K562 (cell line): ENCODE measurements around the gene AMFR. TPM values are rescaled to one million over a fixed set of nuclear protein-coding genes. Genes with fewer than 3 reads are reported as not detected.

Experiments used
- ATAC-seq: fragments of 200-7000 bp; cut with Tn5 transposase; 3 replicates; pipeline ENCODE4 v1.9.1; 2020; ENCODE audit warnings: moderate library complexity
- BruUV-seq: library from RNA; stranded (reverse); fragments of 400-500 nt; replicated peaks from 2 replicates; lab custom pipeline; 2021; lab: Mats Ljungman, UMichigan
- CTCF ChIA-PET: fragments of 300-600 bp; formaldehyde crosslinking; extraction: SDS; loops from one replicate; lab custom pipeline; 2021; ENCODE audit warnings: low intra/inter-chr PET ratio; lab: Yijun Ruan, JAX
- POLR2A ChIA-PET: fragments of 300-600, 350-650 bp; sonication (Branson Sonifier 250); formaldehyde crosslinking; extraction: SDS; loops from one replicate; lab custom pipeline; 2021; ENCODE audit warnings: antibody characterized with exemption, inconsistent platforms; lab: Yijun Ruan, JAX
- DNase-seq, 4 experiments: peaks; one replicate each; pipeline versions ENCODE4 v3.0.0 to v3.0.0-alpha.2; 2011 to 2018; ENCODE audit warnings: low spot score in 3 of 4, mixed read lengths in 3 of 4; ENCODE audit errors: extremely low read depth in 1 of 4
- FAIRE-seq: peaks from 2 replicates; lab custom pipeline; 2011; peaks lifted over from hg19 to GRCh38; lab: Jason Lieb, UNC
- H2AFZ ChIP-seq: 2 replicates; pipeline ENCODE4 v1.6.0; 2011; ENCODE audit warnings: low read depth, low read length, control low read depth, inconsistent platforms
- H3K27ac ChIP-seq: fragments of 200-600 bp; 3 replicates; pipeline ENCODE4 v1.8.0; 2011; ENCODE audit warnings: low read depth, mild to moderate bottlenecking, control low read depth, inconsistent platforms, low read length, moderate library complexity, mixed read lengths; ENCODE audit errors: extremely low read depth
- H3K27me3 ChIP-seq, 2 experiments: fragments of 300-600 bp in 1 of 2; 2 replicates in 1 of 2; 3 replicates in 1 of 2; pipeline versions ENCODE4 v1.6.0 to v1.8.0; 2011; ENCODE audit warnings: inconsistent platforms in 2 of 2, low read length in 2 of 2, mild to moderate bottlenecking in 1 of 2, mixed read lengths in 1 of 2, moderate library complexity in 1 of 2; ENCODE audit not compliant: control insufficient read depth in 2 of 2, insufficient read depth in 2 of 2
- H3K36me3 ChIP-seq: fragments of 300-600 bp; 3 replicates; pipeline ENCODE4 v1.8.0; 2011; ENCODE audit warnings: mild to moderate bottlenecking, low read length, inconsistent platforms; ENCODE audit not compliant: control insufficient read depth, insufficient read depth
- H3K4me1 ChIP-seq, 2 experiments: fragments of 200-600 bp in 1 of 2; replicated peaks in 1 of 2; 2 replicates in 1 of 2; 3 replicates in 1 of 2; pipeline versions ENCODE4 v1.5.1 to v1.8.0; 2011; ENCODE audit warnings: inconsistent platforms in 2 of 2, low read length in 2 of 2, mild to moderate bottlenecking in 1 of 2, mixed read lengths in 1 of 2, moderate library complexity in 1 of 2; ENCODE audit not compliant: control insufficient read depth in 2 of 2, insufficient read depth in 2 of 2
- H3K4me2 ChIP-seq: 2 replicates; pipeline ENCODE4 v1.6.1; 2011; ENCODE audit warnings: low read length, control low read depth, inconsistent platforms, mixed read lengths; ENCODE audit not compliant: insufficient read depth
- H3K4me3 ChIP-seq: fragments of 200-600 bp; sonication (generic), shearing (Covaris generic); 2 replicates; pipeline ENCODE4 v1.5.1; 2016; ENCODE audit warnings: control low read depth, inconsistent platforms
- H3K79me2 ChIP-seq: fragments of 200-600 bp; 3 replicates; pipeline ENCODE4 v1.8.0; 2011; ENCODE audit warnings: low read length, inconsistent platforms; ENCODE audit not compliant: control insufficient read depth, insufficient read depth
- H3K9ac ChIP-seq, 2 experiments: 2 replicates each; pipeline versions ENCODE4 v1.6.0 to v1.6.1; 2011; ENCODE audit warnings: low read depth in 2 of 2, low read length in 2 of 2, control low read depth in 1 of 2, inconsistent platforms in 1 of 2, mild to moderate bottlenecking in 1 of 2, mixed read lengths in 1 of 2; ENCODE audit not compliant: insufficient read depth in 1 of 2
- H3K9me1 ChIP-seq: one replicate; pipeline ENCODE4 v1.6.0; 2011; ENCODE audit warnings: inconsistent platforms, mild to moderate bottlenecking, low read length, moderate library complexity; ENCODE audit not compliant: control insufficient read depth, insufficient read depth
- H3K9me3 ChIP-seq: replicated peaks from 2 replicates; pipeline ENCODE4 v1.5.1; 2011; ENCODE audit warnings: low read depth, low read length, inconsistent platforms; ENCODE audit not compliant: control insufficient read depth, insufficient read depth
- H4K20me1 ChIP-seq: replicated peaks from 2 replicates; pipeline ENCODE4 v1.6.1; 2011; ENCODE audit warnings: low read length, inconsistent platforms, mixed read lengths; ENCODE audit not compliant: control insufficient read depth, insufficient read depth
- NCOA6 ChIP-seq: fragments of 450-650 bp; IDR thresholded peaks from 2 replicates; pipeline ENCODE4 v1.6.1; 2017; ENCODE audit warnings: mild to moderate bottlenecking
- NONO ChIP-seq, 2 experiments: fragments of 200-400 bp in 1 of 2; fragments of 450-650 bp in 1 of 2; formaldehyde crosslinking in 1 of 2; IDR thresholded peaks; 2 replicates each; pipeline ENCODE4 v1.6.1; 2017; ENCODE audit warnings: low read depth in 2 of 2, mild to moderate bottlenecking in 2 of 2, moderate library complexity in 2 of 2, low read length in 1 of 2
- RAD51 ChIP-seq: fragments of 450-650 bp; IDR thresholded peaks from 2 replicates; pipeline ENCODE4 v1.7.1; 2016; ENCODE audit warnings: low read depth, mild to moderate bottlenecking, borderline replicate concordance
- SLC30A9 ChIP-seq: fragments of 250-450 bp; sonication (Bioruptor Pico); IDR thresholded peaks from 2 replicates; pipeline ENCODE4 v1.8.0; 2022; ENCODE audit warnings: mild to moderate bottlenecking, moderate library complexity
- ZNF197 ChIP-seq: fragments of 200-800 bp; sonication (Bioruptor generic); IDR thresholded peaks from 2 replicates; pipeline ENCODE4 v1.6.1; 2016; ENCODE audit warnings: low read depth, missing genetic modification characterization, missing compliant biosample characterization
- ZNF263 ChIP-seq: sonication (generic); formaldehyde crosslinking; IDR thresholded peaks from 2 replicates; pipeline ENCODE4 v1.8.0; 2022; ENCODE audit warnings: mild to moderate bottlenecking, missing genetic modification reagents, borderline replicate concordance
- WGBS: fragments of 100-300 bp; shearing (Covaris generic); methylation state at CpG from one replicate; pipeline ENCODE4 v1.1.6; 2016; ENCODE audit warnings: low coverage, mixed read lengths; ENCODE audit not compliant: insufficient coverage; ENCODE audit errors: missing lambda C conversion rate; 5-methylcytosine and 5-hydroxymethylcytosine counted together
- in situ Hi-C: fragments of 300-500 bp; cut with MboI; formaldehyde crosslinking; loops from 4 replicates; pipeline ENCODE4 v1.15.0; 2018; ENCODE audit warnings: inconsistent platforms, mixed read lengths
- intact Hi-C: fragments of 100-400 bp; cut with micrococcal nuclease; formaldehyde crosslinking; loops from 2 replicates; pipeline ENCODE4 v1.14.2; 2022
- polyA plus RNA-seq, 8 experiments: library from polyadenylated mRNA; depleted of rRNA in 4 of 8; stranded (reverse) in 5 of 8; unstranded in 3 of 8; fragments of >200 nt; fragmentation: Nextera tagmentation in 2 of 8; fragmentation: Illumina TruSeq in 1 of 8; extraction: Ambion mirVana in 2 of 8; extraction: Trizol in 1 of 8; gene quantifications; 2 replicates each; pipeline versions ENCODE4 v1.2.1 to v1.2.3, GENCODE V29; 2011 to 2014; ENCODE audit warnings: inconsistent platforms in 1 of 8, missing spikeins in 1 of 8
- total RNA-seq, 7 experiments: library from RNA; depleted of rRNA in 6 of 7; stranded (reverse); fragments of >200 nt in 6 of 7; fragmentation: Illumina TruSeq in 2 of 7; extraction: Trizol in 2 of 7; gene quantifications; 2 replicates each; pipeline versions ENCODE4 v1.2.1 to v1.2.3, GENCODE V29; 2011 to 2021; ENCODE audit warnings: low replicate concordance in 1 of 7
- TF ChIP-seq, protein P1 (sequence below): fragments of 250-450 bp; sonication (Bioruptor Pico); IDR thresholded peaks from 2 replicates; pipeline ENCODE4 v1.8.0; 2022; ENCODE audit warnings: moderate library complexity, mild to moderate bottlenecking, inconsistent platforms

Gene AMFR
- total and polyA plus RNA-seq, 9 of the 15 experiments (the other 6 are each of a cell fraction or from before 2014, with no cell fraction given), result 15.6 to 113 (median 58.4) TPM

DNA sequence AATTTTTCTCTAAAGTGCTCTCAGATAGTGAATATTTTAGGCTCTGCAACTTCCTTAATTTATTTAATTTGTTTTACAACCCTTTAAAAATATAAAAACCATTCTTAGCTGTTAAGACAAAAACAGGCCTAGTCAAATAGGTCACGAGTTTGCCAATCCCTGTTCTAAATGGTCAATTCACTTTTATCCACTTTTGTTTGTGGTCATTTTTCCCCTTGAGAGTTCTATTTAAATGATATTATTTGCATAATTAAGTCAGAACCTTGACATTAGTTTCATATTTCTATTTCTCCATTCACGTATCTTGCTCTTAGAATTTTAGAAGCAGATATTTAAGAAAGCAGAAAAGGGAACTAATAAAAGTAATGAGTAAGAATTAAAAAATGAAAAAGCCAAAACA is 4.0 kb downstream of the AMFR start:
- H3K4me1 ChIP-seq, result peaks cover 23 to 38% of the 10 kb centered on the region in 2 experiments
- H3K36me3 ChIP-seq, result peaks cover 7% of the 10 kb centered on the region; the same call in 1 of the 3 replicates
- H3K9me1 ChIP-seq, result no peaks in the 10 kb centered on the region
- no peak for ATAC-seq
- ChIA-PET CTCF (no interaction called here), POLR2A (interaction anchor here (0.7 to 1.1 kb wide), 2 partner anchors 80 to 365 kb away, joined by 3 read pairs; no protein-coding TSS in a partner anchor)
- intact Hi-C loops (no loop called here), in situ Hi-C loops (no loop called here)
- WGBS, result 64% methylated on average over 2 of the region's 2 CpGs
- no peak overlapping the region for H3K4me3 ChIP-seq
- BruUV-seq, result no TSS peak
- H3K27ac ChIP-seq, result peak overlapping the region; percentile 85; the same call in 1 of the 3 replicates
- H3K9ac ChIP-seq, result peak overlapping the region in 1 of 2 experiments; percentile 70; a peak in 1 of 4 replicates
- no peak overlapping the region for H2AFZ ChIP-seq
- peaks cover 12% of the 10 kb centered on the region; the same call in 1 of the 2 replicates for H4K20me1 ChIP-seq
- H3K9me3 ChIP-seq, result no peaks in the 10 kb centered on the region
- no peak for DNase-seq
- no peaks in the 10 kb centered on the region for H3K27me3 ChIP-seq
- no peak for FAIRE-seq
- H3K79me2 ChIP-seq, result peaks cover 85% of the 10 kb centered on the region
- no peak overlapping the region for H3K4me2 ChIP-seq
- TF ChIP-seq NCOA6, result no peak
- no peak for TF ChIP-seq ZNF263 (CRISPR knock-in tag)
- TF ChIP-seq, protein P1, sequence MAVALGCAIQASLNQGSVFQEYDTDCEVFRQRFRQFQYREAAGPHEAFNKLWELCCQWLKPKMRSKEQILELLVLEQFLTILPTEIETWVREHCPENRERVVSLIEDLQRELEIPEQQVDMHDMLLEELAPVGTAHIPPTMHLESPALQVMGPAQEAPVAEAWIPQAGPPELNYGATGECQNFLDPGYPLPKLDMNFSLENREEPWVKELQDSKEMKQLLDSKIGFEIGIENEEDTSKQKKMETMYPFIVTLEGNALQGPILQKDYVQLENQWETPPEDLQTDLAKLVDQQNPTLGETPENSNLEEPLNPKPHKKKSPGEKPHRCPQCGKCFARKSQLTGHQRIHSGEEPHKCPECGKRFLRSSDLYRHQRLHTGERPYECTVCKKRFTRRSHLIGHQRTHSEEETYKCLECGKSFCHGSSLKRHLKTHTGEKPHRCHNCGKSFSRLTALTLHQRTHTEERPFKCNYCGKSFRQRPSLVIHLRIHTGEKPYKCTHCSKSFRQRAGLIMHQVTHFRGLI (CRISPR knock-in tag), result no peak
- TF ChIP-seq RAD51, result no peak
- TF ChIP-seq NONO (IDR thresholded peaks at IDR 0.05; ENCODE audit: low read depth in 2 of 2, low read length in 1 of 2), result no peak
- no peak for TF ChIP-seq SLC30A9 (CRISPR knock-in tag)
- TF ChIP-seq ZNF197 (CRISPR knock-in tag), result no peak
